ENCODE results near the gene CHD2. TPM values are rescaled to one million over a fixed set of nuclear protein-coding genes. Genes with fewer than 3 reads are reported as not detected.
"Not testable (repeated sequence)": the region's sequence is repeated elsewhere in the genome, so short reads cannot be mapped to it uniquely, and the experiment has no call there.

Gene CHD2
- total RNA-seq, 2 donors from 2014 or later, result 63.9 to 70.0 TPM

- TF ChIP-seq, protein P1, sequence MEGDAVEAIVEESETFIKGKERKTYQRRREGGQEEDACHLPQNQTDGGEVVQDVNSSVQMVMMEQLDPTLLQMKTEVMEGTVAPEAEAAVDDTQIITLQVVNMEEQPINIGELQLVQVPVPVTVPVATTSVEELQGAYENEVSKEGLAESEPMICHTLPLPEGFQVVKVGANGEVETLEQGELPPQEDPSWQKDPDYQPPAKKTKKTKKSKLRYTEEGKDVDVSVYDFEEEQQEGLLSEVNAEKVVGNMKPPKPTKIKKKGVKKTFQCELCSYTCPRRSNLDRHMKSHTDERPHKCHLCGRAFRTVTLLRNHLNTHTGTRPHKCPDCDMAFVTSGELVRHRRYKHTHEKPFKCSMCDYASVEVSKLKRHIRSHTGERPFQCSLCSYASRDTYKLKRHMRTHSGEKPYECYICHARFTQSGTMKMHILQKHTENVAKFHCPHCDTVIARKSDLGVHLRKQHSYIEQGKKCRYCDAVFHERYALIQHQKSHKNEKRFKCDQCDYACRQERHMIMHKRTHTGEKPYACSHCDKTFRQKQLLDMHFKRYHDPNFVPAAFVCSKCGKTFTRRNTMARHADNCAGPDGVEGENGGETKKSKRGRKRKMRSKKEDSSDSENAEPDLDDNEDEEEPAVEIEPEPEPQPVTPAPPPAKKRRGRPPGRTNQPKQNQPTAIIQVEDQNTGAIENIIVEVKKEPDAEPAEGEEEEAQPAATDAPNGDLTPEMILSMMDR (IDR thresholded peaks at IDR 0.05), result peak; percentile 74 to 99 (median 97)
- TF ChIP-seq POLR2A (IDR thresholded peaks at IDR 0.05), result peak in 2 of 3 donors; percentile 21 to 27
- peak; percentile 97 to 99 (median 98) for DNase-seq
- H3K4me3 ChIP-seq, result no peak overlapping the region
- H3K27ac ChIP-seq, result peak overlapping the region; percentile 81 to 92 (median 87)
- WGBS, 2 donors, result 11 to 13% methylated on average over 11 of the region's 11 CpGs
- H3K9me3 ChIP-seq, result no peaks in the 10 kb centered on the region
- peak; percentile 83 for ATAC-seq
- H3K4me1 ChIP-seq, result peaks cover 94% of the 10 kb centered on the region
- H3K36me3 ChIP-seq (replicated peaks in 1 of 2; ENCODE audit: insufficient read depth in 1 of 2, low read depth in 2 of 2), result no peaks in the 10 kb centered on the region
- intact Hi-C loops (cut with DNase I), result no loop called here
- no peaks in the 10 kb centered on the region for H3K27me3 ChIP-seq
Measured at GRCh38 chr15:92917598-92918407, 17.7 kb downstream of the CHD2 start.

DNA sequence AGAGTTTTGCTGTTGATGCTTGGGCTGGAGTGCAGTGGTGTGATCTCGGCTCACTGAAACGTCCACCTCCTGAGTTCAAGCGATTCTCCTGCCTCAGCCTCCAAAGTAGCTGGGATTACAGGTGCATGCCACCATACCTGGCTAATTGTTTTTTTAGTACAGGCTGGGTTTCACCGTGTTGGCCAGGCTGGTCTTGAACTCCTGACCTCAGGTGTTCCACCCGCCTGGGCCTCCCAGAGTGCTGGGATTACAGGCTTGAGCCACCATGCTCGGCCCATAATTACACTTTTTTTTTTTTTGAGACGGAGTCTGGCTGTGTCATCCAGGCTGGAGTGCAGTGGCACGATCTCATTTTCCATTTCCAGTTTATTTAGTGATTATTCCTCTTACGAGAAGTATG, 18.8 kb downstream of the CHD2 start:
- H3K9me3 ChIP-seq; ATAC-seq; H3K36me3 ChIP-seq (replicated peaks in 1 of 2; ENCODE audit: insufficient read depth in 1 of 2, low read depth in 2 of 2); H3K4me3 ChIP-seq; DNase-seq; intact Hi-C loops (cut with DNase I); H3K27me3 ChIP-seq: not testable (repeated sequence)
- Histone ChIP-seq H3K4me1 (peaks cover 93% of the 10 kb centered on the region), H3K27ac (peak overlapping the region in 1 of 4 donors; percentile 92)
- WGBS, 2 donors, result 46 to 52% methylated on average over 8 to 9 of the region's 9 CpGs

GRCh38 chr15:92920595-92921161, 20.6 kb downstream of the CHD2 start:
- TF ChIP-seq, protein P1 (IDR thresholded peaks at IDR 0.05), result no peak
- TF ChIP-seq POLR2A (IDR thresholded peaks at IDR 0.05), result no peak
- ATAC-seq (no peak), DNase-seq (no peak)
- peak overlapping the region; percentile 74 to 92 (median 78) for H3K27ac ChIP-seq
- H3K4me1 ChIP-seq, result peaks cover 77% of the 10 kb centered on the region
- intact Hi-C loops (cut with DNase I), result loop anchor here (10.0 kb wide), 1 partner anchor 126 kb away; no protein-coding TSS in a partner anchor
- H3K4me3 ChIP-seq, result no peak overlapping the region
- H3K36me3 ChIP-seq (replicated peaks in 1 of 2; ENCODE audit: insufficient read depth in 1 of 2, low read depth in 2 of 2), result peaks cover 0 to 6% of the 10 kb centered on the region in 2 donors
- no peaks in the 10 kb centered on the region for H3K27me3 ChIP-seq
- no peaks in the 10 kb centered on the region for H3K9me3 ChIP-seq
- 25 to 34% methylated on average over 5 of the region's 5 CpGs for WGBS, 2 donors

DNA sequence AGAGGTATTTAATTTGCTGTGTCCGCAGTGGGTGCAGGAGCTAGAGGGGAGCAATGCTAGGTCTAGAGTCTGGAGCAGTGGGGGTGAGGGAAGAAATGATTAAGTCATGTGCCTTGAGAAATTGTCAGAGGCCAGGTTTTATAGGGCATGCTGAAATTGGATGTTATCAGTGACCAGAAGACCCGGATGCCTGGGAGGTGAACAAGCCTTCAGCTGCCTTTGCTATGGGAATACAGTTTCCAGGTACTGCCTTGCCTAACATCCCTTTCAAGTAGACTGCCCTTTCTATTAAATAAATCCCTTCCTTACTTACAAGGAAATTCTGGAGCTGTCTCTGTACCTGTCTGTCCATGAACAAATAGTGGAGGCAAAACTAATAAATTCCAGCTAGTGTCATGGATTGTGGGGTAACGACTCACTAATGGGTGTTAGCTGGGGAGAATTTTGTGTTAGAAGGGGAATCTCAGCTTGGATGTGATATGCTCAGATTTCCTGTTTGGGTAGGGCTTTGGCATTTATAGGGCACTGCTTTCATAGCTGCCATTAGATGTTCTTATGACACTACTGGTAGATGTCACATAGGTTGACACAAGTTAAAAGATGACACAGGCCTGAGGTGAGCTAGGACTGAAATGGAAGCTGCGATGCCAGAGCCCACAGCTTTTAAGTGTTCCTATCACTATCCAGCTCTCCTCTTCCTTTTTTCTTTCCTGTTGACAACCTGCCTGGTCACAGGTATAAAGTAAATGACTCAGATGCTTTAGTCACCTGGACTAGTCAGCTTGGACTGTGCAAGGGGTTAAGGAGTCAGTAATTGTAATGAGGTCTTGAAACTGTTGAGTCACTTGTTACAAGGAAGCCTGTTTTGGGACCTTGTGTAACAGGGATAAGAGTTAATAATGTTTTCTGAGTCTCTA, 21.3 kb downstream of the CHD2 start:
- no peaks in the 10 kb centered on the region for H3K27me3 ChIP-seq
- WGBS, 2 donors, result 64 to 68% methylated on average over 4 of the region's 4 CpGs
- TF ChIP-seq POLR2A (IDR thresholded peaks at IDR 0.05), result peak in 1 of 3 donors; percentile 11
- TF ChIP-seq, protein P1 (IDR thresholded peaks at IDR 0.05), result no peak
- H3K9me3 ChIP-seq, result no peaks in the 10 kb centered on the region
- peak overlapping the region; percentile 74 to 92 (median 78) for H3K27ac ChIP-seq
- peak; percentile 68 for ATAC-seq
- DNase-seq, result peak in 2 of 4 donors; percentile 48 to 59
- no peak overlapping the region for H3K4me3 ChIP-seq
- peaks cover 0 to 6% of the 10 kb centered on the region in 2 donors for H3K36me3 ChIP-seq (replicated peaks in 1 of 2; ENCODE audit: insufficient read depth in 1 of 2, low read depth in 2 of 2)
- H3K4me1 ChIP-seq, result peaks cover 69% of the 10 kb centered on the region
- intact Hi-C loops (cut with DNase I), result loop anchor here (10.0 kb wide), 1 partner anchor 127 kb away; no protein-coding TSS in a partner anchor
